Chondrocyte (in vitro differentiated cells): ENCODE measurements around the gene CMSS1. TPM values are rescaled to one million over a fixed set of nuclear protein-coding genes. Genes with fewer than 3 reads are reported as not detected.

Source experiments
- DNase-seq: peaks from one replicate; pipeline ENCODE4 v3.0.0; 2021; ENCODE audit warnings: mixed read lengths, low spot score
- H3K27ac Mint-ChIP-seq: one replicate; pipeline ENCODE4 v1.8.0; 2021; ENCODE audit warnings: mild to moderate bottlenecking, moderate library complexity, mixed read lengths; ENCODE audit not compliant: unreplicated experiment
- H3K27me3 Mint-ChIP-seq: 2 replicates; pipeline ENCODE4 v1.8.0; 2021; ENCODE audit warnings: low read depth, mixed read lengths
- H3K36me3 Mint-ChIP-seq: 2 replicates; pipeline ENCODE4 v1.8.0; 2021; ENCODE audit warnings: low read depth, mixed read lengths
- H3K4me1 Mint-ChIP-seq: 2 replicates; pipeline ENCODE4 v1.8.0; 2021; ENCODE audit warnings: low read depth, mild to moderate bottlenecking, mixed read lengths
- H3K4me3 Mint-ChIP-seq: one replicate; pipeline ENCODE4 v1.8.0; 2021; ENCODE audit warnings: mild to moderate bottlenecking, moderate library complexity, mixed read lengths; ENCODE audit not compliant: unreplicated experiment
- H3K9me3 Mint-ChIP-seq: 2 replicates; pipeline ENCODE4 v1.8.0; 2021; ENCODE audit warnings: low read depth, mixed read lengths
- CTCF ChIP-seq: fragments of 200-600 bp; sonication (generic); IDR thresholded peaks from 2 replicates; pipeline ENCODE4 v1.5.0; 2021; ENCODE audit warnings: antibody characterized with exemption, mild to moderate bottlenecking, moderate library complexity
- total RNA-seq: library from RNA; stranded (reverse); gene quantifications from 3 replicates; pipeline ENCODE4 v1.2.1, GENCODE V29; 2021

CMSS1 gene
- total RNA-seq, 1 donor from 2014 or later, result 19.5 TPM

- Mint-ChIP-seq H3K4me1 (peaks cover 49% of the 10 kb centered on the region), H3K36me3 (peaks cover 4% of the 10 kb centered on the region), H3K27ac (peak overlapping the region; percentile 98), H3K27me3 (no peaks in the 10 kb centered on the region), H3K4me3 (peak overlapping the region; percentile 78), H3K9me3 (no peaks in the 10 kb centered on the region)
- no peak for TF ChIP-seq CTCF
- DNase-seq, result no peak
These were observed 59.4 kb downstream of the CMSS1 start for GRCh38 chr3:99877031-99877579.

GRCh38 chr3:99878005-99878404 lies 60.3 kb downstream of the CMSS1 start:
- no peak for TF ChIP-seq CTCF
- H3K27ac Mint-ChIP-seq, result no peak overlapping the region
- no peak for DNase-seq
- peaks cover 4% of the 10 kb centered on the region for H3K36me3 Mint-ChIP-seq
- H3K4me3 Mint-ChIP-seq, result no peak overlapping the region
- no peaks in the 10 kb centered on the region for H3K9me3 Mint-ChIP-seq
- no peaks in the 10 kb centered on the region for H3K27me3 Mint-ChIP-seq
- peaks cover 41% of the 10 kb centered on the region for H3K4me1 Mint-ChIP-seq

GRCh38 chr3:99879275-99879674 lies 61.6 kb downstream of the CMSS1 start:
- TF ChIP-seq CTCF, result no peak
- H3K27ac Mint-ChIP-seq, result no peak overlapping the region
- H3K9me3 Mint-ChIP-seq, result no peaks in the 10 kb centered on the region
- H3K36me3 Mint-ChIP-seq, result peaks cover under 1% of the 10 kb centered on the region
- H3K27me3 Mint-ChIP-seq, result no peaks in the 10 kb centered on the region
- H3K4me3 Mint-ChIP-seq, result no peak overlapping the region
- H3K4me1 Mint-ChIP-seq, result peaks cover 30% of the 10 kb centered on the region
- no peak for DNase-seq

GRCh38 chr3:99881121-99881524 lies 63.5 kb downstream of the CMSS1 start:
- H3K27ac Mint-ChIP-seq, result no peak overlapping the region
- no peaks in the 10 kb centered on the region for H3K27me3 Mint-ChIP-seq

GRCh38 chr3:99882436-99883137 lies 64.9 kb downstream of the CMSS1 start:
- no peak for DNase-seq
- H3K9me3 Mint-ChIP-seq, result no peaks in the 10 kb centered on the region
- peaks cover 15% of the 10 kb centered on the region for H3K4me1 Mint-ChIP-seq
- H3K27me3 Mint-ChIP-seq, result no peaks in the 10 kb centered on the region
- no peak for TF ChIP-seq CTCF
- no peak overlapping the region for H3K27ac Mint-ChIP-seq
- no peak overlapping the region for H3K4me3 Mint-ChIP-seq
- no peaks in the 10 kb centered on the region for H3K36me3 Mint-ChIP-seq

More at GRCh38 chr3:99881121-99881524, 63.5 kb downstream of the CMSS1 start:
- TF ChIP-seq CTCF, result no peak
- Mint-ChIP-seq H3K9me3 (no peaks in the 10 kb centered on the region), H3K36me3 (no peaks in the 10 kb centered on the region), H3K4me3 (no peak overlapping the region), H3K4me1 (peaks cover 29% of the 10 kb centered on the region)
- DNase-seq, result no peak
